Vagina (tissue), 2 donors: Measurements from ENCODE around the gene JUN.

Experiments used
- POLR2A ChIP-seq, 2 donors: fragments of 450-650 bp; IDR thresholded peaks; one replicate each; pipeline ENCODE4 v1.6.1; 2017; ENCODE audit warnings: antibody characterized with exemption in 2 of 2, mild to moderate bottlenecking in 2 of 2, moderate library complexity in 2 of 2
- POLR2AphosphoS5 ChIP-seq, 2 donors: sonication (generic); formaldehyde crosslinking; IDR thresholded peaks; one replicate each; pipeline ENCODE4 v1.9.0; 2017; ENCODE audit warnings: antibody characterized with exemption in 2 of 2, mild to moderate bottlenecking in 2 of 2, low read depth in 1 of 2; ENCODE audit not compliant: insufficient read depth in 1 of 2
- TF ChIP-seq, protein P1 (sequence below), 3 experiments: fragments of 450-650 bp in 2 of 3; fragments of 200-600 bp in 1 of 3; sonication (generic) in 1 of 3; IDR thresholded peaks; one replicate each; pipeline ENCODE4 v1.5.1; 2017 to 2019; ENCODE audit warnings: antibody characterized with exemption in 3 of 3, mild to moderate bottlenecking in 2 of 3, moderate library complexity in 2 of 3

DNA sequence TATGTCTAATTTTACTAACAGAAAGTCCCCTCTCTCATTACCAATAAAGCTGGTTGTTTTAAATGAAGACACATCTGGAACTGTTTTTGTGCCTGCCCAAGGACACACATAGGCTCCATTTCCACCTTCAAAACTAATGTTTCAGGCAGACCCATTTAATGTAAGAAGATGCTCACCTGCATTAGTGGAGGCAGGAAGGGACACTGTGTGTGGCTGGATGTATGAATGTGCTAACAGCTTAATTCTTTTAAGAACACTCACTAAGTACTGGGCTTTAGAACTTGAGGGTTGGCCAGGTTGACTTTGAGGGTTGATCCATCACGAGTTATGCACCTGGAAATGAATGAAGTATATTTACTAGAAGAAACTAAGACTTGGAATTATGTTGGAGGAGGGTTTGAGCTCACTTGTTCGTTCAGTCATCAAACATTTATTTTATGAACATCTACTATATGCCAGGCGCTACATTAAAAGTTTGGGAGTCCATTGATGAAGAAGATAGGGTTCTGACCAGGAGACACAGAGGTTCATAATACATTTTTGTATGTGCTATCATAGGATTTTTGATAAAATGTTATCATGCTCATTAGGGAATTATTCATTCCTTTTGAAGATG is 5.4 kb downstream of the JUN start:
- TF ChIP-seq POLR2A (IDR thresholded peaks at IDR 0.05) (no peak), POLR2AphosphoS5 (IDR thresholded peaks at IDR 0.05; ENCODE audit: insufficient read depth in 1 of 2, low read depth in 1 of 2) (no peak)
- TF ChIP-seq, protein P1, sequence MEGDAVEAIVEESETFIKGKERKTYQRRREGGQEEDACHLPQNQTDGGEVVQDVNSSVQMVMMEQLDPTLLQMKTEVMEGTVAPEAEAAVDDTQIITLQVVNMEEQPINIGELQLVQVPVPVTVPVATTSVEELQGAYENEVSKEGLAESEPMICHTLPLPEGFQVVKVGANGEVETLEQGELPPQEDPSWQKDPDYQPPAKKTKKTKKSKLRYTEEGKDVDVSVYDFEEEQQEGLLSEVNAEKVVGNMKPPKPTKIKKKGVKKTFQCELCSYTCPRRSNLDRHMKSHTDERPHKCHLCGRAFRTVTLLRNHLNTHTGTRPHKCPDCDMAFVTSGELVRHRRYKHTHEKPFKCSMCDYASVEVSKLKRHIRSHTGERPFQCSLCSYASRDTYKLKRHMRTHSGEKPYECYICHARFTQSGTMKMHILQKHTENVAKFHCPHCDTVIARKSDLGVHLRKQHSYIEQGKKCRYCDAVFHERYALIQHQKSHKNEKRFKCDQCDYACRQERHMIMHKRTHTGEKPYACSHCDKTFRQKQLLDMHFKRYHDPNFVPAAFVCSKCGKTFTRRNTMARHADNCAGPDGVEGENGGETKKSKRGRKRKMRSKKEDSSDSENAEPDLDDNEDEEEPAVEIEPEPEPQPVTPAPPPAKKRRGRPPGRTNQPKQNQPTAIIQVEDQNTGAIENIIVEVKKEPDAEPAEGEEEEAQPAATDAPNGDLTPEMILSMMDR (IDR thresholded peaks at IDR 0.05): no peak
